Testis (tissue), 2 donors: ENCODE data around the gene BACH2.

Experiments used
- POLR2A ChIP-seq: fragments of 450-650 bp; IDR thresholded peaks from one replicate; pipeline ENCODE4 v1.6.1; 2017; ENCODE audit warnings: antibody characterized with exemption, mild to moderate bottlenecking, moderate library complexity
- TF ChIP-seq, protein P1 (sequence below), 3 experiments: fragments of 450-650 bp in 2 of 3; fragments of 200-600 bp in 1 of 3; sonication (generic) in 1 of 3; IDR thresholded peaks; one replicate each; pipeline ENCODE4 v1.5.1; 2016 to 2019; ENCODE audit warnings: antibody characterized with exemption in 3 of 3, mild to moderate bottlenecking in 2 of 3, moderate library complexity in 1 of 3

DNA sequence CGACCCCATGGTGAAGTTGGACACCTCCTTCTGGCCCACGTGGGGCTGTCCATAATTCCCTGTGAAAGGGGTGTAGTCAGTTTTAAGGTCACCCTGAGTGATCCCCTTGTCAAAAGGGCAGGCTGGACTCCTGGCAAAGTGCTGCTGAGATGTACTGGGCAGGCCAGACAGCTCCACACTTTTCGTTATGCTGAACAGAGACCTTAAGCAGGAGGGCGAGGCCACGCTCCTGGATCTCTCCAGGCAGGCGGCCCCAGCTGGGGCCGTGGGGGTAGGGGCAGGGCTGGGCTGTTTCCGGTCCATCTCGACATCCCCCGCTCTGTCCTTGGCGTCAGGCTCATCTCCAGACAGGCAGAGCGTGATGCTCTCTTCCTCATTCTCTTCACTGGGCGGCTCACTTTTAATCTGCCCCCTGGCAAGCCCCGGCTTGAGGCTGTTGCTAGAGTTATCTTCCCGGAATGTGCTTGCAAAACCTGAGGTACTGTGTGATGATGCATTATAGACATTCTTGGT lies 345.7 kb downstream of the BACH2 start:
- TF ChIP-seq, protein P1, sequence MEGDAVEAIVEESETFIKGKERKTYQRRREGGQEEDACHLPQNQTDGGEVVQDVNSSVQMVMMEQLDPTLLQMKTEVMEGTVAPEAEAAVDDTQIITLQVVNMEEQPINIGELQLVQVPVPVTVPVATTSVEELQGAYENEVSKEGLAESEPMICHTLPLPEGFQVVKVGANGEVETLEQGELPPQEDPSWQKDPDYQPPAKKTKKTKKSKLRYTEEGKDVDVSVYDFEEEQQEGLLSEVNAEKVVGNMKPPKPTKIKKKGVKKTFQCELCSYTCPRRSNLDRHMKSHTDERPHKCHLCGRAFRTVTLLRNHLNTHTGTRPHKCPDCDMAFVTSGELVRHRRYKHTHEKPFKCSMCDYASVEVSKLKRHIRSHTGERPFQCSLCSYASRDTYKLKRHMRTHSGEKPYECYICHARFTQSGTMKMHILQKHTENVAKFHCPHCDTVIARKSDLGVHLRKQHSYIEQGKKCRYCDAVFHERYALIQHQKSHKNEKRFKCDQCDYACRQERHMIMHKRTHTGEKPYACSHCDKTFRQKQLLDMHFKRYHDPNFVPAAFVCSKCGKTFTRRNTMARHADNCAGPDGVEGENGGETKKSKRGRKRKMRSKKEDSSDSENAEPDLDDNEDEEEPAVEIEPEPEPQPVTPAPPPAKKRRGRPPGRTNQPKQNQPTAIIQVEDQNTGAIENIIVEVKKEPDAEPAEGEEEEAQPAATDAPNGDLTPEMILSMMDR (IDR thresholded peaks at IDR 0.05), result no peak
- TF ChIP-seq POLR2A, result no peak
